HTR-8/SVneo (cell line): Measurements from ENCODE around the gene TESPA1.
A peak's percentile ranks its signal among the peaks of the same experiment; 100 is the strongest.
"Not testable (repeated sequence)": the region's sequence is repeated elsewhere in the genome, so short reads cannot be mapped to it uniquely, and the experiment has no call there.

Experiments
- DNase-seq: peaks from one replicate; pipeline ENCODE4 v3.0.0; 2011; ENCODE audit warnings: low spot score, mixed read lengths; ENCODE audit not compliant: insufficient read length
- FAIRE-seq: peaks from 2 replicates; lab custom pipeline; 2011; peaks lifted over from hg19 to GRCh38; lab: Jason Lieb, UNC

The TESPA1 gene

GRCh38 chr12:54954228-54954627 lies 30.3 kb downstream of the TESPA1 start:
- DNase-seq (no peak), FAIRE-seq (no peak)

- DNase-seq (no peak), FAIRE-seq (no peak)
Observed at GRCh38 chr12:54950071-54950727, 34.4 kb downstream of the TESPA1 start.

GRCh38 chr12:54949073-54949711 lies 35.4 kb downstream of the TESPA1 start:
- DNase-seq (no peak), FAIRE-seq (no peak)

- DNase-seq, result no peak
- no peak for FAIRE-seq
Observed at GRCh38 chr12:54948171-54948570, 36.4 kb downstream of the TESPA1 start.

- DNase-seq, result no peak
- FAIRE-seq, result no peak
Observed at GRCh38 chr12:54945082-54945481, 39.5 kb downstream of the TESPA1 start.

GRCh38 chr12:54943292-54943691 lies 41.3 kb downstream of the TESPA1 start:
- FAIRE-seq, DNase-seq: not testable (repeated sequence)

GRCh38 chr12:54941659-54942058 lies 42.9 kb downstream of the TESPA1 start:
- FAIRE-seq (no peak), DNase-seq (no peak)

- FAIRE-seq, result no peak
Observed at GRCh38 chr12:54940727-54941315, 43.7 kb downstream of the TESPA1 start.

GRCh38 chr12:54937929-54938328 lies 46.6 kb downstream of the TESPA1 start:
- FAIRE-seq (no peak), DNase-seq (no peak)

More at GRCh38 chr12:54940727-54941315, 43.7 kb downstream of the TESPA1 start:
- no peak for DNase-seq

- no peak for FAIRE-seq
- no peak for DNase-seq
Observed at GRCh38 chr12:54937376-54937775, 47.2 kb downstream of the TESPA1 start.

GRCh38 chr12:54936736-54937135 lies 47.8 kb downstream of the TESPA1 start:
- DNase-seq (no peak), FAIRE-seq (no peak)

- DNase-seq (peak; percentile 19), FAIRE-seq (no peak)
Observed at GRCh38 chr12:54935235-54935951, 49.2 kb downstream of the TESPA1 start.

- FAIRE-seq (no peak), DNase-seq (no peak)
Observed at GRCh38 chr12:54934419-54934818, 50.1 kb downstream of the TESPA1 start.

GRCh38 chr12:54933376-54933775 lies 51.2 kb downstream of the TESPA1 start:
- FAIRE-seq, result no peak

GRCh38 chr12:54932691-54933090 lies 51.9 kb downstream of the TESPA1 start:
- FAIRE-seq, result no peak
- no peak for DNase-seq

More at GRCh38 chr12:54933376-54933775, 51.2 kb downstream of the TESPA1 start:
- no peak for DNase-seq

GRCh38 chr12:54932038-54932437 lies 52.5 kb downstream of the TESPA1 start:
- FAIRE-seq, result no peak

GRCh38 chr12:54929998-54930397 lies 54.6 kb downstream of the TESPA1 start:
- no peak for DNase-seq
- no peak for FAIRE-seq

More at GRCh38 chr12:54932038-54932437, 52.5 kb downstream of the TESPA1 start:
- no peak for DNase-seq

- DNase-seq (no peak), FAIRE-seq (no peak)
Observed at GRCh38 chr12:54926246-54926645, 58.3 kb downstream of the TESPA1 start.

- no peak for DNase-seq
- no peak for FAIRE-seq
Observed at GRCh38 chr12:54924972-54925707, 59.4 kb downstream of the TESPA1 start.

GRCh38 chr12:54917001-54917488 lies 67.5 kb downstream of the TESPA1 start:
- FAIRE-seq (no peak), DNase-seq (no peak)
